Mesothelial cell of epicardium (in vitro differentiated cells): ENCODE data around the gene SMAD3. TPM values are rescaled to one million over a fixed set of nuclear protein-coding genes. Genes with fewer than 3 reads are reported as not detected.
A peak's percentile ranks its signal among the peaks of the same experiment; 100 is the strongest.

Experiments
- DNase-seq, 2 experiments: peaks; one replicate each; pipeline ENCODE4 v3.0.0; 2021; ENCODE audit warnings: low spot score in 2 of 2; ENCODE audit not compliant: unreplicated experiment in 2 of 2
- H3K27ac Mint-ChIP-seq: 2 replicates; pipeline ENCODE4 v1.8.0; 2021; ENCODE audit warnings: mixed read lengths
- H3K27me3 Mint-ChIP-seq: 2 replicates; pipeline ENCODE4 v1.8.0; 2021; ENCODE audit warnings: low read depth, mixed read lengths
- H3K36me3 Mint-ChIP-seq: 2 replicates; pipeline ENCODE4 v1.8.0; 2021; ENCODE audit warnings: mixed read lengths
- H3K4me1 Mint-ChIP-seq: 2 replicates; pipeline ENCODE4 v1.8.0; 2021; ENCODE audit warnings: mixed read lengths
- H3K4me3 Mint-ChIP-seq: 2 replicates; pipeline ENCODE4 v1.8.0; 2021; ENCODE audit warnings: mild to moderate bottlenecking, moderate library complexity, mixed read lengths
- H3K9me3 Mint-ChIP-seq: 2 replicates; pipeline ENCODE4 v1.8.0; 2021; ENCODE audit warnings: mixed read lengths
- total RNA-seq: library from RNA; stranded (reverse); gene quantifications from 3 replicates; pipeline ENCODE4 v1.2.1, GENCODE V29; 2021
- TF ChIP-seq, protein P1 (sequence below): fragments of 200-600 bp; sonication (generic); IDR thresholded peaks from one replicate; pipeline ENCODE4 v1.5.0; 2021; ENCODE audit warnings: antibody characterized with exemption; ENCODE audit not compliant: unreplicated experiment

The SMAD3 gene
- total RNA-seq, 1 donor from 2014 or later: 96.2 TPM

DNA sequence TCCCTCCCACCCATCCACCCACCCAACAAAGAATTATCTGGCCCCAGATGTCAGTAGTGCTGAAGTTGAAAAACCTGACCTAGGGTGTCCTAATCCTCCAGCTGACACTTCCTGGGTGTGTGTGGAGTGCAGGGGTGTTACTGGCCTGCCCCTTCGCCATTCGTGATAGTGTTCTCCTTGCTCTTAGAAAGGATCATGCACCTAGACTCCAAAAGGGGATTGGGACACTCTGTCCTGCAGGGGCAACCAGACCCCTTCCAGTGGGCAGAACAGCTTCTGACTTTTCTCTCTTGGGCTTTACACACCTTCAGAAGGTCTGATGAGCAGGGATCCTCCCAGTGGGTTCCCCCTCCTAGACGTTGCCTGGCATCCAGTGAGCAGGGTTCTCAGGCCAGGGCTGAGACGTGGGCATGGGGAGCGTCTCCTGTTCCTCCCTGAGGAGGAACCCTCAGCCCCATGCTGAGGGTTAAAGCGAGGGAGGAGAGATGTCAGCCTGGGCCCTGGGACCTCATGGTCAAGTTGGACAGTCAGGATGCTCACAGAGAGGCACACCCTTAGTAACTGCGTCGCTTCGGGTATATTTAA lies 114.1 kb downstream of the SMAD3 start:
- Mint-ChIP-seq H3K4me1 (peaks cover 51% of the 10 kb centered on the region), H3K27me3 (no peaks in the 10 kb centered on the region), H3K36me3 (peaks cover 26% of the 10 kb centered on the region), H3K4me3 (no peak overlapping the region), H3K9me3 (no peaks in the 10 kb centered on the region), H3K27ac (peak overlapping the region; percentile 78)
- DNase-seq: no peak
- TF ChIP-seq, protein P1, sequence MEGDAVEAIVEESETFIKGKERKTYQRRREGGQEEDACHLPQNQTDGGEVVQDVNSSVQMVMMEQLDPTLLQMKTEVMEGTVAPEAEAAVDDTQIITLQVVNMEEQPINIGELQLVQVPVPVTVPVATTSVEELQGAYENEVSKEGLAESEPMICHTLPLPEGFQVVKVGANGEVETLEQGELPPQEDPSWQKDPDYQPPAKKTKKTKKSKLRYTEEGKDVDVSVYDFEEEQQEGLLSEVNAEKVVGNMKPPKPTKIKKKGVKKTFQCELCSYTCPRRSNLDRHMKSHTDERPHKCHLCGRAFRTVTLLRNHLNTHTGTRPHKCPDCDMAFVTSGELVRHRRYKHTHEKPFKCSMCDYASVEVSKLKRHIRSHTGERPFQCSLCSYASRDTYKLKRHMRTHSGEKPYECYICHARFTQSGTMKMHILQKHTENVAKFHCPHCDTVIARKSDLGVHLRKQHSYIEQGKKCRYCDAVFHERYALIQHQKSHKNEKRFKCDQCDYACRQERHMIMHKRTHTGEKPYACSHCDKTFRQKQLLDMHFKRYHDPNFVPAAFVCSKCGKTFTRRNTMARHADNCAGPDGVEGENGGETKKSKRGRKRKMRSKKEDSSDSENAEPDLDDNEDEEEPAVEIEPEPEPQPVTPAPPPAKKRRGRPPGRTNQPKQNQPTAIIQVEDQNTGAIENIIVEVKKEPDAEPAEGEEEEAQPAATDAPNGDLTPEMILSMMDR: no peak

DNA sequence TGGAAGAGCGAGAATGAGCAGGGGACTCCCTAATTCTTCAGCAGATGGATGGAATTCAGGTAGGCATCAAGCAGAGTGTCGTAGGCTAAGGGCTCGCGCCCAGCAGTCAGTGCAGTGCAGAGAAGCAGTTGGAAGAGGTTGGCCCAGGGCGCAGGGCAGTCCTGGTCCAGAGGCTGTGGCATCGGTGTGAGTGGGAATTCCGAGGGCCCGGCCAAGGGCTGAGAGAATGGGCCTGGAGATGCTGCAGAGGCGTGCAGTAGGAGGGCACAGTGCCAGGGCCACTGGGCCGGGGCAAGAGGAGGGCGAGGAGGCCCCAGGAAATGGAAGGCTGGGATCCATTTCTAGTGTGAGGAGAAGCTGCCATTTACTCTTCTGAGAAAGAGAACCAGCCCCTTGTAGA lies 114.6 kb downstream of the SMAD3 start:
- Mint-ChIP-seq H3K27me3 (no peaks in the 10 kb centered on the region), H3K27ac (peak overlapping the region; percentile 78), H3K9me3 (no peaks in the 10 kb centered on the region), H3K4me1 (peaks cover 49% of the 10 kb centered on the region), H3K4me3 (no peak overlapping the region), H3K36me3 (peaks cover 29% of the 10 kb centered on the region)
- TF ChIP-seq, protein P1: no peak
- no peak for DNase-seq

DNA sequence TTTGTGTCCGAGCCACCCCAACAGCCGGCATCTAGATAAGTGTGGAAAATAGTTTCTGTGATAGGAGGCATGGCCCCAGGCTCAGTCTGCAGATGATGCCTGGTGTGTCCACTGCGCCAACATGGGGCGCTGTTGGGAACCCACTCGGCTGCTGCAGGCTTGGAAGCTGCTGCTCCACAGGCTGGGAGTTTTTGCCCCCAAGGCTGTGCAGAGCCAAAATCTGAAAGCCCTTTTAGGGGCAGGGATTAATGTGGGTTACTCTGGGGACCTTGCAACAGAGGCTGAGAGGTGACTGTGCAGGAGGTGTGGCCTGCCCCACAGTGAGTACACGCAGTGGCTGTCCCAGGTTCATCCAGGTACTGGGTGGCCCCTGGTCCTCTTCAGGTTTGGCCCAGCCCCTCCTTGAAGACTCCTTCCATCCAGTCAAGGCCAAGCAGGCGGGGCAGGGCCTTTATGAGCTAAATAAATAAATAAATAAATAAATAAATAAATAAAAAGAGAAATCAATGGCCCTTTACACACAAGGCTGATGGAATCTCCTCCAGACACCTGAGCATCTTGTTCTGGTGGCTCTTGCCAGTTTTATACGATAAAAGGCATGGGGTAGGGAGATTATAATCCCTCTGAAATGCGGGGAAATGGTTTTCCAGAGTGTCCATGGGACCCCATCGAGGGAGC lies 115.3 kb downstream of the SMAD3 start:
- no peak overlapping the region for H3K4me3 Mint-ChIP-seq
- no peak for DNase-seq
- H3K4me1 Mint-ChIP-seq: peaks cover 50% of the 10 kb centered on the region

DNA sequence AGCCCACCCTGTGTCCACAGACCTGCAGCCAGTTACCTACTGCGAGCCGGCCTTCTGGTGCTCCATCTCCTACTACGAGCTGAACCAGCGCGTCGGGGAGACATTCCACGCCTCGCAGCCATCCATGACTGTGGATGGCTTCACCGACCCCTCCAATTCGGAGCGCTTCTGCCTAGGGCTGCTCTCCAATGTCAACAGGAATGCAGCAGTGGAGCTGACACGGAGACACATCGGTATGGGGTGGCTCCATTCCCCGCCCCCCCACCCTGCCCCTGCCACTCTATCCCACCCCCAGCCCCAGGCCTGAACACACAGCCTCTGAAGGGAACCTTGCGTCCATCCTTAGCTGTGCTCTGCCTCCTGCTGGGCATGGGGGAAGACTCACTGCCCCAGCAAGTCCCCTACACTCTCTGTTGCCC lies 115.8 kb downstream of the SMAD3 start:
- Mint-ChIP-seq H3K27me3 (no peaks in the 10 kb centered on the region), H3K4me3 (no peak overlapping the region), H3K27ac (no peak overlapping the region), H3K36me3 (peaks cover 37% of the 10 kb centered on the region), H3K4me1 (peaks cover 48% of the 10 kb centered on the region), H3K9me3 (no peaks in the 10 kb centered on the region)
- TF ChIP-seq, protein P1: no peak
- no peak for DNase-seq

More for the DNA sequence above, 115.3 kb downstream of the SMAD3 start:
- no peaks in the 10 kb centered on the region for H3K27me3 Mint-ChIP-seq
- TF ChIP-seq, protein P1: no peak
- H3K9me3 Mint-ChIP-seq: no peaks in the 10 kb centered on the region
- H3K27ac Mint-ChIP-seq: no peak overlapping the region
- peaks cover 33% of the 10 kb centered on the region for H3K36me3 Mint-ChIP-seq

DNA sequence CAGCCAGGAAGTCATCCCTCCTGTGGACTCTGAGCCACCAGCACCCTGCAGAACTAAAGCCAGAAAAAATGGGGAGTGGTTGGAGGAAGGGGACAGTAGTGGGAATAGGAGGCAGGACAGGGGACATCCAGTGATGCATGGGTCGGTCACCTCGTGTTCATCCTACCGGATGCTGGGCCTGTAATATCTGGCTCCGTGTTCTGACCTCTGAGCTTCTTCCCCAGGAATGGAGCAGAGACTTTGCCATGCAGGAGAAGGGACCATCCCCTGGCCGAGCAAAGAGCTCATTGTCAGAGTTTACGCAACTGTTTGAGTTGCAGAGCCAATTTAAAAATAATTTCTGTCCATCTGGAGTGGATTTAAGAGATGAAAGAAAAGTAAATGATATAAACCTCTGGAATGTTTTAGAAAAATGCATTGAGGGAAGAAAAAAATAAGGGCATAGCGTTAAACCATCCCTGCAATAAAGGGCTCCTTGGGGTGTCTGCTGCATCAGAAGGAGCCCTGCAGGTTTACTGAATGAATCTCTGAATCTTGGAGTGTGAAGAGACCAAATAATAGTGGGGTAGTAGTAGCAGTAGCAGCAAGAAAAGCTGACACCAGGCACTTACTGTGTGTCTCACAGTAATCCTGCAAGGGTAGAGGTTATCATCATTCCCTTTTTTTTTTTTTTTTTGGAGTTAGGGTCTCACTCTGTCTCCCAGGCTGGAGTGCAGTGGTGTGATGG lies 118.2 kb downstream of the SMAD3 start:
- Mint-ChIP-seq H3K4me1 (peaks cover 38% of the 10 kb centered on the region), H3K27ac (peak overlapping the region; percentile 70)
- DNase-seq: no peak

More for the DNA sequence above, 118.2 kb downstream of the SMAD3 start:
- Mint-ChIP-seq H3K36me3 (peaks cover 41% of the 10 kb centered on the region), H3K4me3 (no peak overlapping the region), H3K9me3 (no peaks in the 10 kb centered on the region), H3K27me3 (no peaks in the 10 kb centered on the region)
- TF ChIP-seq, protein P1: no peak
